Kidney (tissue), 14 donors: ENCODE data around the gene ARHGAP23. TPM values are rescaled to one million over a fixed set of nuclear protein-coding genes. Genes with fewer than 3 reads are reported as not detected.

Experiments
- DNase-seq, 5 donors: peaks; one replicate each; pipeline ENCODE4 v3.0.0-alpha.2; 2013 to 2020
- FAIRE-seq: peaks from 2 replicates; lab custom pipeline; 2012; peaks lifted over from hg19 to GRCh38; lab: Jason Lieb, UNC
- H3K27ac ChIP-seq, 2 donors: one replicate each; pipeline ENCODE4 v1.7.0; 2013; ENCODE audit warnings: low read depth in 2 of 2, low read length in 2 of 2, inconsistent platforms in 1 of 2
- H3K27me3 ChIP-seq: one replicate; pipeline ENCODE4 v1.7.1; 2013; ENCODE audit warnings: low read length, inconsistent platforms; ENCODE audit not compliant: control insufficient read depth, insufficient read depth
- H3K36me3 ChIP-seq, 3 donors: one replicate each; pipeline versions ENCODE4 v1.7.0 to v1.7.1; 2013; ENCODE audit warnings: low read length in 3 of 3, control low read depth in 1 of 3, inconsistent platforms in 1 of 3; ENCODE audit not compliant: insufficient read depth in 3 of 3, control insufficient read depth in 2 of 3
- H3K4me1 ChIP-seq, 3 donors: one replicate each; pipeline versions ENCODE4 v1.7.0 to v1.7.1; 2013; ENCODE audit warnings: low read length in 3 of 3, inconsistent platforms in 1 of 3, low read depth in 1 of 3; ENCODE audit not compliant: control insufficient read depth in 2 of 3, insufficient read depth in 2 of 3
- H3K4me3 ChIP-seq, 3 donors: one replicate each; pipeline versions ENCODE4 v1.7.0 to v1.8.1; 2013; ENCODE audit warnings: low read length in 3 of 3, control low read depth in 1 of 3, inconsistent platforms in 1 of 3
- H3K9ac ChIP-seq, 3 donors: one replicate each; pipeline versions ENCODE4 v1.7.0 to v1.7.1; 2013; ENCODE audit warnings: low read length in 3 of 3, control low read depth in 1 of 3, inconsistent platforms in 1 of 3
- H3K9me3 ChIP-seq, 3 donors: one replicate each; pipeline versions ENCODE4 v1.7.0 to v1.7.1; 2013; ENCODE audit warnings: low read length in 3 of 3, control low read depth in 1 of 3, inconsistent platforms in 1 of 3; ENCODE audit not compliant: control insufficient read depth in 2 of 3, insufficient read depth in 1 of 3
- CTCF ChIP-seq: IDR thresholded peaks from 3 replicates; pipeline ENCODE4 v1.5.1; 2012; ENCODE audit warnings: mild to moderate bottlenecking, moderate library complexity, borderline replicate concordance; ENCODE audit not compliant: insufficient read depth; ENCODE audit errors: extremely low read depth
- intact Hi-C: fragments of 100-400 bp; cut with DNase I; formaldehyde crosslinking; loops from one replicate; pipeline ENCODE4 v1.11.1; 2022
- polyA plus RNA-seq: library from polyadenylated mRNA; stranded (reverse); fragments of 350-450 nt; fragmentation: Illumina TruSeq; extraction: RNeasy Lipid Tissue Mini Kit (QIAGEN cat#74804); gene quantifications from one replicate; pipeline ENCODE4 v1.2.3, GENCODE V29; 2014; ENCODE audit warnings: low read depth, low replicate concordance; ENCODE audit not compliant: insufficient read depth
- total RNA-seq: library from RNA; stranded (reverse); fragmentation: NEBNext Ultra II Directional; extraction: Animal tissue kit (Norgen Biotek cat#: 25700); gene quantifications from one replicate; pipeline ENCODE4 v1.2.1, GENCODE V29; 2021
- donor health status: control.
- donor health status: control.
- donor health status: control.
- donor health status: control.
- donor health status: control.
- donor health status: DM: yes; HTN: yes; CAD: no.
- donor health status: Normal renal cell carcinoma (clear cell type).

Gene ARHGAP23
- total and polyA plus RNA-seq, 2 donors from 2014 or later = 7.6 to 53.8 TPM

- Histone ChIP-seq H3K27me3 (no peaks in the 10 kb centered on the region), H3K9ac (no peak overlapping the region), H3K36me3 (no peaks in the 10 kb centered on the region), H3K4me3 (no peak overlapping the region), H3K4me1 (no peaks in the 10 kb centered on the region), H3K27ac (no peak overlapping the region), H3K9me3 (no peaks in the 10 kb centered on the region)
- intact Hi-C loops = no loop called here
- no peak for FAIRE-seq
- DNase-seq = no peak
- no peak for TF ChIP-seq CTCF
These were observed 117.4 kb downstream of the ARHGAP23 start for GRCh38 chr17:38545531-38546225.

DNA sequence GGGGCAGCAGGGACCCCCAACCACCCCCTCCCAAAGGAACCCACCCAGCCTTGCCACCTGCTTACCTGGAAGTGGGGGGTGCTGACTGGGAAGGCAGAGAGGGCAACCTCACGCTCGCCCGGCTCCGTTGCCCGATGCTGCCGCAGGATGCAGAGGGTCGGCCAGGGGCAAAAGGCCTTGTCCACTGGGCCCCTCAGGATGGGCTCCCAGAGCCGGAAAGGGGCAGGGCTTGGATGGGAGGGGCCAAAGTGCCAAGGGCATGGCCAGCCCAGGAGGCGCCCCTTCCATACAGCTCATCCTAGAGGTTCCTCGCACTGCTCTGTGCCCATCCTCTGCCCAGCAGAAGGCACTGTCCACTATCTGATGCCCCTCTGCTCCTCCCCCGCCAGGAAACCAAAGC lies 118.1 kb downstream of the ARHGAP23 start:
- H3K4me1 ChIP-seq = no peaks in the 10 kb centered on the region
- H3K36me3 ChIP-seq = no peaks in the 10 kb centered on the region
- no peak for FAIRE-seq
- H3K27me3 ChIP-seq = no peaks in the 10 kb centered on the region
- no peaks in the 10 kb centered on the region for H3K9me3 ChIP-seq
- no peak for TF ChIP-seq CTCF
- no peak overlapping the region for H3K27ac ChIP-seq
- no peak for DNase-seq
- H3K9ac ChIP-seq = no peak overlapping the region
- H3K4me3 ChIP-seq = no peak overlapping the region
- intact Hi-C loops = no loop called here

GRCh38 chr17:38547444-38547843 lies 119.2 kb downstream of the ARHGAP23 start:
- Histone ChIP-seq H3K36me3 (no peaks in the 10 kb centered on the region), H3K4me1 (no peaks in the 10 kb centered on the region), H3K9me3 (no peaks in the 10 kb centered on the region), H3K4me3 (no peak overlapping the region), H3K9ac (no peak overlapping the region), H3K27me3 (no peaks in the 10 kb centered on the region), H3K27ac (no peak overlapping the region)
- DNase-seq = no peak
- intact Hi-C loops = no loop called here
- TF ChIP-seq CTCF = no peak
- no peak for FAIRE-seq

DNA sequence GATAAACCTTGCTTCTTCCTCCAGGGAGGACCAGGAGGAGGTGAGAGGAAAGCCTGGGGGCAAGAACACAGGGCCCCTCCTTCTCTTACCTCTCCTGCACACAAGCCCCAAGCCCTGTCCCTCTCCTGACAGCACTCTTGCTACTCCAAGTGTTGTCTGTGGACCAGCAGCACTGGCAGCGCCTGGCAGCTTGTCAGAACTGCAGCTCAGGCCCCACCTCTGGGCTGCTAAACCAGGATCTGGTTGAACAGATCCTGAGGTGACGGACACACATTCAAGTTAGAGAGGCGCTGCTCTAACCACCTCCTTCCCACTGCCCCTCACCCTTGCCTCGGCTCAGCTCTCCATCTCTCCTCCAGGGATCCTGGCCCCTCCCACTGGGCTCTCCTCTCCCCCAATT lies 121.0 kb downstream of the ARHGAP23 start:
- Histone ChIP-seq H3K9me3 (no peaks in the 10 kb centered on the region), H3K27me3 (no peaks in the 10 kb centered on the region), H3K4me1 (no peaks in the 10 kb centered on the region), H3K4me3 (no peak overlapping the region), H3K27ac (no peak overlapping the region), H3K9ac (no peak overlapping the region), H3K36me3 (no peaks in the 10 kb centered on the region)
- no peak for TF ChIP-seq CTCF
- FAIRE-seq = no peak
- no peak for DNase-seq
- intact Hi-C loops = no loop called here
